HG02852 (cell line): Measurements from ENCODE around the gene PDXK.
A peak's percentile ranks its signal among the peaks of the same experiment; 100 is the strongest.
"Not testable (repeated sequence)": the region's sequence is repeated elsewhere in the genome, so short reads cannot be mapped to it uniquely, and the experiment has no call there.

Source experiments
- ATAC-seq: cut with Tn5 transposase; IDR thresholded peaks from one replicate; pipeline ENCODE4 v1.9.1; 2021; ENCODE audit warnings: mild to moderate bottlenecking, moderate library complexity; ENCODE audit not compliant: unreplicated experiment

The PDXK gene

GRCh38 chr21:43718872-43719747 is at the start of gene PDXK:
Gene PDXK, plus strand, starts transcription at chr21:43719129. Its CDS starts 166 bp downstream, at chr21:43719295.
- ATAC-seq: peak; percentile 70

- no peak for ATAC-seq
Measured at GRCh38 chr21:43669828-43670605, 48.9 kb upstream of the PDXK start.

- no peak for ATAC-seq
Measured at GRCh38 chr21:43675871-43676270, 43.1 kb upstream of the PDXK start.

GRCh38 chr21:43676391-43676790 is 42.5 kb upstream of the PDXK start:
- ATAC-seq: no peak

- no peak for ATAC-seq
Measured at GRCh38 chr21:43679951-43680350, 39.0 kb upstream of the PDXK start.

GRCh38 chr21:43680421-43680820 is 38.5 kb upstream of the PDXK start:
- not testable (repeated sequence) for ATAC-seq

- no peak for ATAC-seq
Measured at GRCh38 chr21:43681650-43682049, 37.3 kb upstream of the PDXK start.

- no peak for ATAC-seq
Measured at GRCh38 chr21:43684424-43684823, 34.5 kb upstream of the PDXK start.

- ATAC-seq: no peak
Measured at GRCh38 chr21:43686811-43687565, 31.9 kb upstream of the PDXK start.

GRCh38 chr21:43687566-43688399 is 31.1 kb upstream of the PDXK start:
- no peak for ATAC-seq

GRCh38 chr21:43688906-43689305 is 30.0 kb upstream of the PDXK start:
- ATAC-seq: no peak

- ATAC-seq: no peak
Measured at GRCh38 chr21:43689556-43690337, 29.2 kb upstream of the PDXK start.

- no peak for ATAC-seq
Measured at GRCh38 chr21:43690346-43690745, 28.6 kb upstream of the PDXK start.

GRCh38 chr21:43691086-43691795 is 27.7 kb upstream of the PDXK start:
- no peak for ATAC-seq

- no peak for ATAC-seq
Measured at GRCh38 chr21:43691801-43692200, 27.1 kb upstream of the PDXK start.

- no peak for ATAC-seq
Measured at GRCh38 chr21:43692949-43693348, 26.0 kb upstream of the PDXK start.

- ATAC-seq: no peak
Measured at GRCh38 chr21:43693981-43694380, 24.9 kb upstream of the PDXK start.

- ATAC-seq: no peak
Measured at GRCh38 chr21:43694437-43695079, 24.4 kb upstream of the PDXK start.
